Liver (tissue), 9 donors: ENCODE results near the gene ACTN1. TPM values are rescaled to one million over a fixed set of nuclear protein-coding genes. Genes with fewer than 3 reads are reported as not detected.

Experiments
- DNase-seq: peaks from one replicate; pipeline ENCODE4 v3.0.0-alpha.2; 2017; ENCODE audit warnings: low spot score
- H3K27ac ChIP-seq, 2 donors: one replicate each; pipeline ENCODE4 v1.7.0; 2013; ENCODE audit warnings: inconsistent platforms in 2 of 2, low read length in 2 of 2, control low read depth in 1 of 2, low read depth in 1 of 2, mild to moderate bottlenecking in 1 of 2
- H3K27me3 ChIP-seq, 4 donors: one replicate each; pipeline versions ENCODE4 v1.6.1 to v1.7.0; 2013; ENCODE audit warnings: low read length in 3 of 4, inconsistent platforms in 1 of 4, mild to moderate bottlenecking in 1 of 4, moderate library complexity in 1 of 4; ENCODE audit not compliant: control insufficient read depth in 4 of 4, insufficient read depth in 4 of 4
- H3K36me3 ChIP-seq, 4 donors: one replicate each; pipeline versions ENCODE4 v1.6.1 to v1.7.0; 2013; ENCODE audit warnings: low read length in 3 of 4, mild to moderate bottlenecking in 3 of 4, low read depth in 1 of 4, moderate library complexity in 1 of 4; ENCODE audit not compliant: control insufficient read depth in 4 of 4, insufficient read depth in 3 of 4
- H3K4me1 ChIP-seq, 4 donors: one replicate each; pipeline versions ENCODE4 v1.6.1 to v1.7.0; 2013; ENCODE audit warnings: low read length in 3 of 4, mild to moderate bottlenecking in 3 of 4, moderate library complexity in 1 of 4; ENCODE audit not compliant: control insufficient read depth in 4 of 4, insufficient read depth in 4 of 4
- H3K4me3 ChIP-seq, 3 donors: one replicate each; pipeline versions ENCODE4 v1.6.1 to v1.7.0; 2013; ENCODE audit warnings: low read length in 3 of 3, control low read depth in 1 of 3, low read depth in 1 of 3, mild to moderate bottlenecking in 1 of 3
- H3K9ac ChIP-seq, 2 donors: one replicate each; pipeline ENCODE4 v1.7.0; 2013; ENCODE audit warnings: low read length in 2 of 2, mild to moderate bottlenecking in 2 of 2, moderate library complexity in 2 of 2, control low read depth in 1 of 2, low read depth in 1 of 2
- H3K9me3 ChIP-seq, 4 donors: one replicate each; pipeline versions ENCODE4 v1.6.1 to v1.7.0; 2013; ENCODE audit warnings: low read length in 3 of 4; ENCODE audit not compliant: control insufficient read depth in 4 of 4
- ATF3 ChIP-seq: IDR thresholded peaks from 2 replicates; pipeline ENCODE4 v1.6.1; 2016; ENCODE audit warnings: antibody characterized with exemption
- EGR1 ChIP-seq, 2 donors: IDR thresholded peaks; 2 replicates each; pipeline ENCODE4 v1.6.1; 2016 to 2018; ENCODE audit warnings: antibody characterized with exemption in 2 of 2, low read depth in 2 of 2
- FOXA1 ChIP-seq: IDR thresholded peaks from 2 replicates; pipeline ENCODE4 v1.6.1; 2016; ENCODE audit warnings: antibody characterized with exemption
- FOXA2 ChIP-seq: IDR thresholded peaks from 2 replicates; pipeline ENCODE4 v1.6.1; 2016; ENCODE audit warnings: antibody characterized with exemption
- GABPA ChIP-seq, 2 donors: IDR thresholded peaks in 1 of 2; conservative IDR thresholded peaks in 1 of 2; 2 replicates each; pipeline ENCODE4 v1.6.1; 2016; ENCODE audit warnings: antibody characterized with exemption in 2 of 2, mild to moderate bottlenecking in 1 of 2, moderate library complexity in 1 of 2
- HNF4A ChIP-seq, 2 donors: conservative IDR thresholded peaks; 2 replicates each; pipeline ENCODE4 v1.6.1; 2016; ENCODE audit warnings: antibody characterized with exemption in 2 of 2, mild to moderate bottlenecking in 2 of 2
- HNF4G ChIP-seq: IDR thresholded peaks from 2 replicates; pipeline ENCODE4 v1.6.1; 2016; ENCODE audit warnings: antibody characterized with exemption
- JUND ChIP-seq, 2 donors: IDR thresholded peaks; 2 replicates each; pipeline ENCODE4 v1.6.1; 2016; ENCODE audit warnings: antibody characterized with exemption in 2 of 2
- MAX ChIP-seq: IDR thresholded peaks from 2 replicates; pipeline ENCODE4 v1.6.1; 2016; ENCODE audit warnings: antibody characterized with exemption
- NR2F2 ChIP-seq: IDR thresholded peaks from 2 replicates; pipeline ENCODE4 v1.6.1; 2016; ENCODE audit warnings: antibody characterized with exemption
- RAD21 ChIP-seq, 2 donors: IDR thresholded peaks; 2 replicates each; pipeline ENCODE4 v1.6.1; 2016; ENCODE audit warnings: antibody characterized with exemption in 2 of 2, mild to moderate bottlenecking in 2 of 2
- RXRA ChIP-seq, 2 donors: IDR thresholded peaks; 2 replicates each; pipeline ENCODE4 v1.6.1; 2017 to 2018; ENCODE audit warnings: antibody characterized with exemption in 2 of 2, mild to moderate bottlenecking in 1 of 2
- SP1 ChIP-seq: IDR thresholded peaks from 2 replicates; pipeline ENCODE4 v1.6.1; 2018; ENCODE audit warnings: antibody characterized with exemption, mild to moderate bottlenecking
- TAF1 ChIP-seq: conservative IDR thresholded peaks from 2 replicates; pipeline ENCODE4 v1.6.1; 2016; ENCODE audit warnings: antibody characterized with exemption, mild to moderate bottlenecking
- YY1 ChIP-seq: IDR thresholded peaks from 2 replicates; pipeline ENCODE4 v1.6.1; 2016; ENCODE audit warnings: antibody characterized with exemption, mild to moderate bottlenecking
- ZBTB33 ChIP-seq: IDR thresholded peaks from 2 replicates; pipeline ENCODE4 v1.6.1; 2016; ENCODE audit warnings: antibody characterized with exemption
- WGBS: extraction: QIAGEN DNeasy Blood & Tissue Kit; methylation state at CpG from one replicate; pipeline ENCODE4 v1.1.7; 2013; 5-methylcytosine and 5-hydroxymethylcytosine counted together
- polyA plus RNA-seq, 2 donors: library from polyadenylated mRNA; stranded (reverse) in 1 of 2; unstranded in 1 of 2; fragments of 200-250 nt in 1 of 2; fragments of >200 nt in 1 of 2; fragmentation: Nextera tagmentation in 1 of 2; extraction: Ambion mirVana in 1 of 2; gene quantifications; one replicate each; pipeline versions ENCODE4 v1.2.1 to v1.2.3, GENCODE V29; 2013 to 2015
- total RNA-seq, 2 donors: library from RNA; depleted of rRNA; stranded (reverse); fragments of >200 nt; gene quantifications; one replicate each; pipeline ENCODE4 v1.2.3, GENCODE V29; 2014
- TF ChIP-seq, protein P1 (sequence below): IDR thresholded peaks from 2 replicates; pipeline ENCODE4 v1.6.1; 2016; ENCODE audit warnings: antibody characterized with exemption, mild to moderate bottlenecking
- TF ChIP-seq, protein P2 (sequence below): fragments of 150-350 bp; IDR thresholded peaks from 2 replicates; pipeline ENCODE4 v1.5.1; 2017; ENCODE audit warnings: improper control_type of control experiment, low read depth, low read length; ENCODE audit not compliant: missing input control
- donor health status: healthy.
- donor health status: healthy.
- donor health status: healthy.
- donor health status: healthy.
- donor health status: healthy.

The ACTN1 gene
- total and polyA plus RNA-seq, 4 donors = 36.2 to 100 (median 63.1) TPM

GRCh38 chr14:68945585-68946488 lies 33.3 kb downstream of the ACTN1 start:
- H3K4me1 ChIP-seq = peaks cover 26 to 69% (median 42%) of the 10 kb centered on the region in 4 donors
- TF ChIP-seq FOXA2 (no peak), TAF1 (no peak), YY1 (no peak), FOXA1 (no peak), ATF3 (no peak), GABPA (IDR thresholded peaks at IDR 0.05 in 1 of 2, conservative IDR thresholded peaks at IDR 0.05 in 1 of 2) (no peak), NR2F2 (no peak), SP1 (peak; percentile 87), RAD21 (IDR thresholded peaks at IDR 0.05) (peak in 1 of 2 donors; percentile 50), RXRA (IDR thresholded peaks at IDR 0.05) (peak; percentile 51 to 68), EGR1 (IDR thresholded peaks at IDR 0.05; ENCODE audit: low read depth in 2 of 2) (no peak), HNF4A (conservative IDR thresholded peaks at IDR 0.05) (peak; percentile 89 to 90), ZBTB33 (no peak), JUND (IDR thresholded peaks at IDR 0.05) (peak in 1 of 2 donors; percentile 38), MAX (no peak), HNF4G (peak; percentile 83)
- TF ChIP-seq, protein P1, sequence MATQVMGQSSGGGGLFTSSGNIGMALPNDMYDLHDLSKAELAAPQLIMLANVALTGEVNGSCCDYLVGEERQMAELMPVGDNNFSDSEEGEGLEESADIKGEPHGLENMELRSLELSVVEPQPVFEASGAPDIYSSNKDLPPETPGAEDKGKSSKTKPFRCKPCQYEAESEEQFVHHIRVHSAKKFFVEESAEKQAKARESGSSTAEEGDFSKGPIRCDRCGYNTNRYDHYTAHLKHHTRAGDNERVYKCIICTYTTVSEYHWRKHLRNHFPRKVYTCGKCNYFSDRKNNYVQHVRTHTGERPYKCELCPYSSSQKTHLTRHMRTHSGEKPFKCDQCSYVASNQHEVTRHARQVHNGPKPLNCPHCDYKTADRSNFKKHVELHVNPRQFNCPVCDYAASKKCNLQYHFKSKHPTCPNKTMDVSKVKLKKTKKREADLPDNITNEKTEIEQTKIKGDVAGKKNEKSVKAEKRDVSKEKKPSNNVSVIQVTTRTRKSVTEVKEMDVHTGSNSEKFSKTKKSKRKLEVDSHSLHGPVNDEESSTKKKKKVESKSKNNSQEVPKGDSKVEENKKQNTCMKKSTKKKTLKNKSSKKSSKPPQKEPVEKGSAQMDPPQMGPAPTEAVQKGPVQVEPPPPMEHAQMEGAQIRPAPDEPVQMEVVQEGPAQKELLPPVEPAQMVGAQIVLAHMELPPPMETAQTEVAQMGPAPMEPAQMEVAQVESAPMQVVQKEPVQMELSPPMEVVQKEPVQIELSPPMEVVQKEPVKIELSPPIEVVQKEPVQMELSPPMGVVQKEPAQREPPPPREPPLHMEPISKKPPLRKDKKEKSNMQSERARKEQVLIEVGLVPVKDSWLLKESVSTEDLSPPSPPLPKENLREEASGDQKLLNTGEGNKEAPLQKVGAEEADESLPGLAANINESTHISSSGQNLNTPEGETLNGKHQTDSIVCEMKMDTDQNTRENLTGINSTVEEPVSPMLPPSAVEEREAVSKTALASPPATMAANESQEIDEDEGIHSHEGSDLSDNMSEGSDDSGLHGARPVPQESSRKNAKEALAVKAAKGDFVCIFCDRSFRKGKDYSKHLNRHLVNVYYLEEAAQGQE = peak; percentile 31
- TF ChIP-seq, protein P2, sequence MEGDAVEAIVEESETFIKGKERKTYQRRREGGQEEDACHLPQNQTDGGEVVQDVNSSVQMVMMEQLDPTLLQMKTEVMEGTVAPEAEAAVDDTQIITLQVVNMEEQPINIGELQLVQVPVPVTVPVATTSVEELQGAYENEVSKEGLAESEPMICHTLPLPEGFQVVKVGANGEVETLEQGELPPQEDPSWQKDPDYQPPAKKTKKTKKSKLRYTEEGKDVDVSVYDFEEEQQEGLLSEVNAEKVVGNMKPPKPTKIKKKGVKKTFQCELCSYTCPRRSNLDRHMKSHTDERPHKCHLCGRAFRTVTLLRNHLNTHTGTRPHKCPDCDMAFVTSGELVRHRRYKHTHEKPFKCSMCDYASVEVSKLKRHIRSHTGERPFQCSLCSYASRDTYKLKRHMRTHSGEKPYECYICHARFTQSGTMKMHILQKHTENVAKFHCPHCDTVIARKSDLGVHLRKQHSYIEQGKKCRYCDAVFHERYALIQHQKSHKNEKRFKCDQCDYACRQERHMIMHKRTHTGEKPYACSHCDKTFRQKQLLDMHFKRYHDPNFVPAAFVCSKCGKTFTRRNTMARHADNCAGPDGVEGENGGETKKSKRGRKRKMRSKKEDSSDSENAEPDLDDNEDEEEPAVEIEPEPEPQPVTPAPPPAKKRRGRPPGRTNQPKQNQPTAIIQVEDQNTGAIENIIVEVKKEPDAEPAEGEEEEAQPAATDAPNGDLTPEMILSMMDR = no peak
- 44% methylated on average over 11 of the region's 11 CpGs for WGBS
- H3K27ac ChIP-seq = peak overlapping the region; percentile 38 to 39
- no peaks in the 10 kb centered on the region for H3K36me3 ChIP-seq
- H3K27me3 ChIP-seq = no peaks in the 10 kb centered on the region
- no peak for DNase-seq
- no peaks in the 10 kb centered on the region for H3K9me3 ChIP-seq
- H3K4me3 ChIP-seq = no peak overlapping the region
- H3K9ac ChIP-seq = no peak overlapping the region
